GM19025 (cell line): Measurements from ENCODE around the gene ACTR2.
"Not testable (repeated sequence)": the region's sequence is repeated elsewhere in the genome, so short reads cannot be mapped to it uniquely, and the experiment has no call there.

ENCODE experiments used
- ATAC-seq: cut with Tn5 transposase; IDR thresholded peaks from one replicate; pipeline ENCODE4 v1.9.1; 2021; ENCODE audit warnings: mild to moderate bottlenecking, low read depth, moderate library complexity; ENCODE audit not compliant: unreplicated experiment

The ACTR2 gene

GRCh38 chr2:65227020-65227455 is 593 bp upstream of the ACTR2 start:
- peak; percentile 8 for ATAC-seq

- ATAC-seq: peak; percentile 30
Measured at GRCh38 chr2:65228263-65228750, 676 bp downstream of the ACTR2 start.

GRCh38 chr2:65231121-65231520 is 3.5 kb downstream of the ACTR2 start:
- ATAC-seq: no peak

- ATAC-seq: no peak
Measured at GRCh38 chr2:65231892-65232477, 4.4 kb downstream of the ACTR2 start.

GRCh38 chr2:65232636-65233035 is 5.0 kb downstream of the ACTR2 start:
- no peak for ATAC-seq

GRCh38 chr2:65240657-65241056 is 13.0 kb downstream of the ACTR2 start:
- ATAC-seq: no peak

GRCh38 chr2:65244452-65244851 is 16.8 kb downstream of the ACTR2 start:
- ATAC-seq: not testable (repeated sequence)

- no peak for ATAC-seq
Measured at GRCh38 chr2:65252640-65253039, 25.0 kb downstream of the ACTR2 start.

- no peak for ATAC-seq
Measured at GRCh38 chr2:65255356-65255755, 27.7 kb downstream of the ACTR2 start.

GRCh38 chr2:65256054-65256453 is 28.4 kb downstream of the ACTR2 start:
- no peak for ATAC-seq

- not testable (repeated sequence) for ATAC-seq
Measured at GRCh38 chr2:65257866-65258265, 30.2 kb downstream of the ACTR2 start.

GRCh38 chr2:65261676-65262075 is 34.0 kb downstream of the ACTR2 start:
- no peak for ATAC-seq

- no peak for ATAC-seq
Measured at GRCh38 chr2:65263262-65263661, 35.6 kb downstream of the ACTR2 start.

- ATAC-seq: no peak
Measured at GRCh38 chr2:65263986-65264385, 36.4 kb downstream of the ACTR2 start.

- ATAC-seq: no peak
Measured at GRCh38 chr2:65264821-65265670, 37.4 kb downstream of the ACTR2 start.

- ATAC-seq: no peak
Measured at GRCh38 chr2:65265671-65266045, 38.0 kb downstream of the ACTR2 start.

- ATAC-seq: no peak
Measured at GRCh38 chr2:65267008-65267407, 39.4 kb downstream of the ACTR2 start.

- no peak for ATAC-seq
Measured at GRCh38 chr2:65268957-65269356, 41.3 kb downstream of the ACTR2 start.

- no peak for ATAC-seq
Measured at GRCh38 chr2:65273344-65273743, 45.7 kb downstream of the ACTR2 start.

- no peak for ATAC-seq
Measured at GRCh38 chr2:65275141-65275915, 47.7 kb downstream of the ACTR2 start.

GRCh38 chr2:65276609-65277008 is 49.0 kb downstream of the ACTR2 start:
- no peak for ATAC-seq
